IMR-90 (cell line): ENCODE data around the gene DLGAP4. TPM values are rescaled to one million over a fixed set of nuclear protein-coding genes. Genes with fewer than 3 reads are reported as not detected.
A peak's percentile ranks its signal among the peaks of the same experiment; 100 is the strongest.

Experiments
- ATAC-seq: fragments of 200-7000 bp; cut with Tn5 transposase; 2 replicates; pipeline ENCODE4 v1.9.1; 2020; ENCODE audit warnings: low read depth, mild to moderate bottlenecking, moderate library complexity
- BruUV-seq: library from RNA; stranded (reverse); fragments of 400-500 nt; replicated peaks from 2 replicates; lab custom pipeline; 2021; lab: Mats Ljungman, UMichigan
- CTCF ChIA-PET: fragments of 300-600 bp; formaldehyde crosslinking; extraction: SDS; loops from one replicate; lab custom pipeline; 2021; ENCODE audit warnings: antibody characterized with exemption; lab: Yijun Ruan, JAX
- POLR2A ChIA-PET: fragments of 300-600 bp; sonication (Branson Sonifier 250); formaldehyde crosslinking; loops from one replicate; lab custom pipeline; 2022; ENCODE audit warnings: antibody characterized with exemption; ENCODE audit not compliant: unreplicated experiment; lab: Charles Lee
- DNase-seq: peaks from one replicate; pipeline ENCODE4 v3.0.0; 2013
- H2AFZ ChIP-seq: replicated peaks from 2 replicates; pipeline ENCODE3; 2013; ENCODE audit warnings: low read length, mild to moderate bottlenecking; ENCODE audit not compliant: poor library complexity
- H2AK5ac ChIP-seq: 2 replicates; pipeline ENCODE4 v1.6.1; 2013; ENCODE audit warnings: low read depth, low read length, inconsistent platforms
- H2AK9ac ChIP-seq: replicated peaks from 2 replicates; pipeline ENCODE3; 2013; ENCODE audit warnings: mild to moderate bottlenecking, low read depth, low read length, moderate library complexity; ENCODE audit not compliant: poor library complexity
- H2BK120ac ChIP-seq: 2 replicates; pipeline ENCODE4 v1.6.1; 2013; ENCODE audit warnings: low read depth, low read length, inconsistent platforms
- H2BK15ac ChIP-seq: 3 replicates; pipeline ENCODE4 v1.6.1; 2013; ENCODE audit warnings: low read depth, low read length, inconsistent platforms
- H2BK20ac ChIP-seq: 2 replicates; pipeline ENCODE4 v1.6.1; 2013; ENCODE audit warnings: low read depth, mild to moderate bottlenecking, inconsistent platforms, low read length, moderate library complexity
- H2BK5ac ChIP-seq: 2 replicates; pipeline ENCODE4 v1.6.1; 2013; ENCODE audit warnings: mild to moderate bottlenecking, low read depth, low read length, inconsistent platforms; ENCODE audit not compliant: poor library complexity, severe bottlenecking
- H3K14ac ChIP-seq: replicated peaks from 2 replicates; pipeline ENCODE4 v1.6.1; 2013; ENCODE audit warnings: low read depth, low read length, inconsistent platforms
- H3K18ac ChIP-seq: 2 replicates; pipeline ENCODE4 v1.6.1; 2013; ENCODE audit warnings: low read depth, low read length, control low read depth
- H3K23ac ChIP-seq: 2 replicates; pipeline ENCODE4 v1.6.1; 2013; ENCODE audit warnings: low read depth, low read length, inconsistent platforms
- H3K27ac ChIP-seq: 2 replicates; pipeline ENCODE4 v1.5.1; 2013; ENCODE audit warnings: mild to moderate bottlenecking, control low read depth, low read length; ENCODE audit not compliant: insufficient read depth
- H3K27me3 ChIP-seq: 2 replicates; pipeline ENCODE4 v1.6.1; 2013; ENCODE audit warnings: low read length; ENCODE audit not compliant: control insufficient read depth, insufficient read depth
- H3K36me3 ChIP-seq: 2 replicates; pipeline ENCODE4 v1.6.1; 2013; ENCODE audit warnings: low read length, mixed read lengths; ENCODE audit not compliant: control insufficient read depth, insufficient read depth
- H3K4ac ChIP-seq: 2 replicates; pipeline ENCODE4 v1.6.1; 2013; ENCODE audit warnings: low read depth, low read length, inconsistent platforms
- H3K4me1 ChIP-seq: 2 replicates; pipeline ENCODE4 v1.6.1; 2013; ENCODE audit warnings: low read length, mixed read lengths; ENCODE audit not compliant: control insufficient read depth, insufficient read depth
- H3K4me2 ChIP-seq: 2 replicates; pipeline ENCODE4 v1.6.1; 2013; ENCODE audit warnings: low read depth, mild to moderate bottlenecking, control low read depth, low read length, moderate library complexity
- H3K4me3 ChIP-seq: 2 replicates; pipeline ENCODE4 v1.5.1; 2013; ENCODE audit warnings: low read depth, mild to moderate bottlenecking, control low read depth, low read length, moderate library complexity; ENCODE audit not compliant: insufficient read depth
- H3K56ac ChIP-seq: 2 replicates; pipeline ENCODE4 v1.6.1; 2013; ENCODE audit warnings: low read length, inconsistent platforms; ENCODE audit not compliant: insufficient read depth; ENCODE audit errors: extremely low read depth
- H3K79me1 ChIP-seq, 2 experiments: 2 replicates each; pipeline ENCODE4 v1.6.1; 2013; ENCODE audit warnings: low read length in 2 of 2, inconsistent platforms in 1 of 2, low read depth in 1 of 2
- H3K9ac ChIP-seq: 2 replicates; pipeline ENCODE4 v1.6.1; 2013; ENCODE audit warnings: low read depth, low read length, control low read depth
- H3K9me1 ChIP-seq: 2 replicates; pipeline ENCODE4 v1.6.1; 2013; ENCODE audit warnings: low read length, inconsistent platforms; ENCODE audit not compliant: insufficient read depth
- H3K9me3 ChIP-seq: 2 replicates; pipeline ENCODE4 v1.6.1; 2013; ENCODE audit warnings: low read length; ENCODE audit not compliant: control insufficient read depth, insufficient read depth
- H4K20me1 ChIP-seq: 2 replicates; pipeline ENCODE4 v1.6.1; 2013; ENCODE audit warnings: low read length, inconsistent platforms; ENCODE audit not compliant: insufficient read depth
- H4K5ac ChIP-seq: 2 replicates; pipeline ENCODE4 v1.6.1; 2013; ENCODE audit warnings: mild to moderate bottlenecking, low read depth, low read length, control low read depth
- H4K8ac ChIP-seq, 2 experiments: 2 replicates each; pipeline ENCODE4 v1.6.1; 2013; ENCODE audit warnings: low read depth in 2 of 2, low read length in 2 of 2, control low read depth in 1 of 2, inconsistent platforms in 1 of 2
- H4K91ac ChIP-seq: 2 replicates; pipeline ENCODE4 v1.6.1; 2013; ENCODE audit warnings: low read depth, low read length, inconsistent platforms; ENCODE audit not compliant: insufficient read depth
- BHLHE40 ChIP-seq: fragments of 150-350 bp; IDR thresholded peaks from 2 replicates; pipeline ENCODE4 v1.6.1; 2016; ENCODE audit warnings: mild to moderate bottlenecking, low read depth, low read length
- CHD1 ChIP-seq: IDR thresholded peaks from 2 replicates; pipeline ENCODE4 v1.6.1; 2012; ENCODE audit warnings: low read depth, low read length, improper control_type of control experiment
- CTCF ChIP-seq: conservative IDR thresholded peaks from 2 replicates; pipeline ENCODE4 v1.5.1; 2012; ENCODE audit warnings: mild to moderate bottlenecking, low read depth, low read length, improper control_type of control experiment
- MAZ ChIP-seq: IDR thresholded peaks from 2 replicates; pipeline ENCODE4 v1.6.1; 2012; ENCODE audit warnings: low read depth, mild to moderate bottlenecking, low read length, improper control_type of control experiment, moderate library complexity, borderline replicate concordance
- MXI1 ChIP-seq: IDR thresholded peaks from 2 replicates; pipeline ENCODE4 v1.6.1; 2012; ENCODE audit warnings: low read depth, mild to moderate bottlenecking, low read length, moderate library complexity, borderline replicate concordance
- POLR2A ChIP-seq: IDR thresholded peaks from 2 replicates; pipeline ENCODE4 v1.6.1; 2012; ENCODE audit warnings: mild to moderate bottlenecking, low read depth, low read length
- RAD21 ChIP-seq: IDR thresholded peaks from 2 replicates; pipeline ENCODE4 v1.6.1; 2012; ENCODE audit warnings: low read length, improper control_type of control experiment
- SMC3 ChIP-seq: fragments of 150-350 bp; IDR thresholded peaks from 2 replicates; pipeline ENCODE4 v1.6.1; 2016; ENCODE audit warnings: low read depth, mild to moderate bottlenecking, antibody characterized with exemption, low read length, moderate library complexity
- USF2 ChIP-seq: fragments of 150-350 bp; IDR thresholded peaks from 2 replicates; pipeline ENCODE4 v1.6.1; 2017; ENCODE audit warnings: mild to moderate bottlenecking, antibody characterized with exemption, low read length, low read depth
- WGBS, 2 experiments: methylation state at CpG; one replicate each; pipeline versions ENCODE4 v1.1.5 to v1.1.7; 2013; ENCODE audit warnings: missing lambda C conversion rate in 2 of 2; ENCODE audit not compliant: insufficient read length in 1 of 2; ENCODE audit errors: extremely low coverage in 2 of 2; 5-methylcytosine and 5-hydroxymethylcytosine counted together
- dilution Hi-C: fragments of 300-500 bp; cut with HindIII; formaldehyde crosslinking; loops from one replicate; pipeline ENCODE4 v1.14.3; 2018; ENCODE audit warnings: low sequenced_read_pairs; ENCODE audit not compliant: unreplicated experiment
- in situ Hi-C: fragments of 300-500 bp; cut with MboI; formaldehyde crosslinking; loops from 3 replicates; pipeline ENCODE4 v1.14.3; 2019; ENCODE audit warnings: low sequenced_read_pairs, inconsistent platforms, mixed read lengths
- intact Hi-C: fragments of 100-400 bp; cut with micrococcal nuclease; formaldehyde crosslinking; loops from 2 replicates; pipeline ENCODE4 v1.10.0; 2022
- polyA plus RNA-seq, 3 experiments: library from polyadenylated mRNA; depleted of rRNA; stranded (reverse); fragments of >200 nt; gene quantifications; 2 replicates each; pipeline ENCODE4 v1.2.3, GENCODE V29; 2012; ENCODE audit warnings: low replicate concordance in 1 of 3
- total RNA-seq: library from RNA; depleted of rRNA; stranded (reverse); fragments of >200 nt; gene quantifications from 2 replicates; pipeline ENCODE4 v1.2.3, GENCODE V29; 2012

Gene DLGAP4
- total and polyA plus RNA-seq, 2 of the 4 experiments (the other 2 are of a cell fraction), result 32.3 to 73.2 TPM

- Histone ChIP-seq H2AK9ac (peak within 1 kb of the TSS; percentile 97), H3K36me3 (no peaks in the 10 kb centered on the region), H3K9me3 (no peaks in the 10 kb centered on the region), H3K4me2 (peak within 1 kb of the TSS; percentile 95), H3K27ac (peak within 1 kb of the TSS; percentile 81), H3K18ac (peak within 1 kb of the TSS; percentile 72), H4K8ac (peak within 1 kb of the TSS; percentile 99 to 100), H2AFZ (peak within 1 kb of the TSS; percentile 98), H2BK20ac (peak within 1 kb of the TSS; percentile 57; the same call in 1 of the 2 replicates), H3K79me1 (peaks cover 20 to 40% of the 10 kb centered on the region in 2 experiments), H3K4me3 (peak within 1 kb of the TSS; percentile 60), H2BK15ac (peak within 1 kb of the TSS; percentile 98; the same call in 2 of the 3 replicates), H4K91ac (peak within 1 kb of the TSS; percentile 91), H3K9ac (peak within 1 kb of the TSS; percentile 71), H3K4me1 (peaks cover 13% of the 10 kb centered on the region), H3K14ac (peak within 1 kb of the TSS; percentile 97), H2BK5ac (peak within 1 kb of the TSS; percentile 23), H4K5ac (peak within 1 kb of the TSS; percentile 90), H3K27me3 (no peaks in the 10 kb centered on the region), H2BK120ac (peak within 1 kb of the TSS; percentile 87), H2AK5ac (peak within 1 kb of the TSS; percentile 96), H3K4ac (peak within 1 kb of the TSS; percentile 98), H3K23ac (peak within 1 kb of the TSS; percentile 88), H3K9me1 (peaks cover 24% of the 10 kb centered on the region), H3K56ac (peak within 1 kb of the TSS; percentile 47), H4K20me1 (peaks cover 29% of the 10 kb centered on the region)
- POLR2A ChIA-PET, result no interaction called here
- TF ChIP-seq CTCF (no peak), POLR2A (peak; percentile 61), USF2 (no peak), SMC3 (no peak), MXI1 (0 out of 2 replicates have a peak, but pooled peaks have one; percentile 25), RAD21 (no peak), MAZ (peak; percentile 100), BHLHE40 (no peak), CHD1 (no peak; the same call in 1 of the 2 replicates)
- dilution Hi-C loops, result no loop called here
- no TSS peak for BruUV-seq
- peak; percentile 81 for DNase-seq
- intact Hi-C loops, result no loop called here
- WGBS, 2 experiments, result 3% methylated on average over 29 of the region's 80 CpGs; no CpG with 5 or more reads in 1 of the 2 experiments
- CTCF ChIA-PET, result no interaction called here
- in situ Hi-C loops, result no loop called here
- peak; percentile 91 for ATAC-seq
Measured at GRCh38 chr20:36573103-36573797, 267.1 kb downstream of the DLGAP4 start, which contains the start of gene TGIF2. TSS of gene TGIF2 (plus strand) at chr20:36573597. CDS start at chr20:36578775, 5,178 bp downstream.
